ENCODE results near the gene AKAP12. TPM values are rescaled to one million over a fixed set of nuclear protein-coding genes. Genes with fewer than 3 reads are reported as not detected.
A peak's percentile ranks its signal among the peaks of the same experiment; 100 is the strongest.

The AKAP12 gene
- polyA plus RNA-seq, 2 of the 4 experiments (the other 2 are of a cell fraction): 32.1 to 192 TPM

GRCh38 chr6:151370509-151371078 is 130.8 kb downstream of the AKAP12 start:
- ChIA-PET POLR2A (no interaction called here), CTCF (interaction anchor here (0.6 to 1.5 kb wide), 7 partner anchors 10 to 478 kb away, joined by 3 to 6 read pairs (median 4); no protein-coding TSS in a partner anchor)
- peak in 1 of 2 experiments; percentile 29 for DNase-seq (ENCODE audit: low read depth in 1 of 2, low spot score in 1 of 2)
- Histone ChIP-seq H3K9me3 (no peaks in the 10 kb centered on the region), H3K4me1 (peaks cover 16% of the 10 kb centered on the region; the same call in 2 of the 3 replicates), H3K4me2 (no peak overlapping the region), H3K4me3 (no peak overlapping the region), H3K27ac (no peak overlapping the region)
- 72% methylated on average over 6 of the region's 6 CpGs for WGBS (ENCODE audit: missing lambda C conversion rate)
- ATAC-seq: peak; percentile 72 to 79
- TF ChIP-seq, protein P1, sequence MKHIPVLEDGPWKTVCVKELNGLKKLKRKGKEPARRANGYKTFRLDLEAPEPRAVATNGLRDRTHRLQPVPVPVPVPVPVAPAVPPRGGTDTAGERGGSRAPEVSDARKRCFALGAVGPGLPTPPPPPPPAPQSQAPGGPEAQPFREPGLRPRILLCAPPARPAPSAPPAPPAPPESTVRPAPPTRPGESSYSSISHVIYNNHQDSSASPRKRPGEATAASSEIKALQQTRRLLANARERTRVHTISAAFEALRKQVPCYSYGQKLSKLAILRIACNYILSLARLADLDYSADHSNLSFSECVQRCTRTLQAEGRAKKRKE (CRISPR knock-in tag; IDR thresholded peaks at IDR 0.05; ENCODE audit: low read depth): no peak
- TF ChIP-seq CTCF (IDR thresholded peaks at IDR 0.05): 0 out of 3 replicates have a peak, but pooled peaks have one; percentile 17
- no peak for FAIRE-seq

DNA sequence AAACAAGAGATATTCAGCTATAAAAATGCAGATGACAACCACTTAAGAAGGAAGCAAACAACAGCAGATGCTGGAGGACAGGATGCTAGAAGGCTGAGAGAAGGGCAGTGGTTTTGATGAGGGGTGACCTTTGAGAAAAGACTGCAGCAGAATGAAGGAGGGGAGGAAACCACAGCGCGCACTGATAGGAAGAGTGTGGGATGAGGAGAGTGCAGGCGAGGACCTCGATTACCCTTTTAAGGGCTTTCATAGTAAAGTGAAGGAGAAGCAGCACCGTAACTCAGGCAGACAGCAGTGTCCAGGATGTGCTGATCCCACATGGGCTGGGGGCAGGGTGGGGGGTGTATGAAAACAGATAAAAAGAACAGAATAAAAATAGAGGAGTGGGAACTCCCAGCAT is 132.4 kb downstream of the AKAP12 start:
- FAIRE-seq: no peak
- TF ChIP-seq TP53 (CRISPR knock-in tag; IDR thresholded peaks at IDR 0.05): no peak
- no peak for TF ChIP-seq SREBF2 (IDR thresholded peaks at IDR 0.05)
- no peak for TF ChIP-seq HEYL (CRISPR knock-in tag; IDR thresholded peaks at IDR 0.05)
- no peak for TF ChIP-seq CHD4 (IDR thresholded peaks at IDR 0.05; ENCODE audit: borderline replicate concordance)
- TF ChIP-seq HOXB13 (CRISPR knock-in tag; IDR thresholded peaks at IDR 0.05; ENCODE audit: low read depth): no peak
- TF ChIP-seq, protein P2, sequence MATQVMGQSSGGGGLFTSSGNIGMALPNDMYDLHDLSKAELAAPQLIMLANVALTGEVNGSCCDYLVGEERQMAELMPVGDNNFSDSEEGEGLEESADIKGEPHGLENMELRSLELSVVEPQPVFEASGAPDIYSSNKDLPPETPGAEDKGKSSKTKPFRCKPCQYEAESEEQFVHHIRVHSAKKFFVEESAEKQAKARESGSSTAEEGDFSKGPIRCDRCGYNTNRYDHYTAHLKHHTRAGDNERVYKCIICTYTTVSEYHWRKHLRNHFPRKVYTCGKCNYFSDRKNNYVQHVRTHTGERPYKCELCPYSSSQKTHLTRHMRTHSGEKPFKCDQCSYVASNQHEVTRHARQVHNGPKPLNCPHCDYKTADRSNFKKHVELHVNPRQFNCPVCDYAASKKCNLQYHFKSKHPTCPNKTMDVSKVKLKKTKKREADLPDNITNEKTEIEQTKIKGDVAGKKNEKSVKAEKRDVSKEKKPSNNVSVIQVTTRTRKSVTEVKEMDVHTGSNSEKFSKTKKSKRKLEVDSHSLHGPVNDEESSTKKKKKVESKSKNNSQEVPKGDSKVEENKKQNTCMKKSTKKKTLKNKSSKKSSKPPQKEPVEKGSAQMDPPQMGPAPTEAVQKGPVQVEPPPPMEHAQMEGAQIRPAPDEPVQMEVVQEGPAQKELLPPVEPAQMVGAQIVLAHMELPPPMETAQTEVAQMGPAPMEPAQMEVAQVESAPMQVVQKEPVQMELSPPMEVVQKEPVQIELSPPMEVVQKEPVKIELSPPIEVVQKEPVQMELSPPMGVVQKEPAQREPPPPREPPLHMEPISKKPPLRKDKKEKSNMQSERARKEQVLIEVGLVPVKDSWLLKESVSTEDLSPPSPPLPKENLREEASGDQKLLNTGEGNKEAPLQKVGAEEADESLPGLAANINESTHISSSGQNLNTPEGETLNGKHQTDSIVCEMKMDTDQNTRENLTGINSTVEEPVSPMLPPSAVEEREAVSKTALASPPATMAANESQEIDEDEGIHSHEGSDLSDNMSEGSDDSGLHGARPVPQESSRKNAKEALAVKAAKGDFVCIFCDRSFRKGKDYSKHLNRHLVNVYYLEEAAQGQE (IDR thresholded peaks at IDR 0.05): no peak
- TF ChIP-seq HMGXB4 (CRISPR knock-in tag; IDR thresholded peaks at IDR 0.05; ENCODE audit: borderline replicate concordance): no peak
- no peak for TF ChIP-seq HOXA7 (CRISPR knock-in tag; IDR thresholded peaks at IDR 0.05)
- no peak for TF ChIP-seq ZFP36 (IDR thresholded peaks at IDR 0.05; ENCODE audit: borderline replicate concordance, partially characterized antibody)
- no peak for TF ChIP-seq MAFK (IDR thresholded peaks at IDR 0.05; ENCODE audit: partially characterized antibody)
- TF ChIP-seq NPAS2 (CRISPR knock-in tag; IDR thresholded peaks at IDR 0.05; ENCODE audit: borderline replicate concordance): no peak
- no peak for TF ChIP-seq RFX5 (IDR thresholded peaks at IDR 0.05)
- TF ChIP-seq FOSB (CRISPR knock-in tag; IDR thresholded peaks at IDR 0.05): no peak
- no peak for TF ChIP-seq RCOR1 (IDR thresholded peaks at IDR 0.05; ENCODE audit: low read depth, low read length)
- TF ChIP-seq NFE2L2 (conservative IDR thresholded peaks at IDR 0.05; ENCODE audit: low read length): no peak
- TF ChIP-seq POLR2AphosphoS2 (conservative IDR thresholded peaks at IDR 0.05; ENCODE audit: low read length): no peak

More for the DNA sequence above, 132.4 kb downstream of the AKAP12 start:
- CTCF ChIA-PET: no interaction called here
- H3K9me3 ChIP-seq: no peaks in the 10 kb centered on the region
- no peak overlapping the region for H3K4me2 ChIP-seq
- no peak for ATAC-seq
- H3K4me3 ChIP-seq: no peak overlapping the region
- 89% methylated on average over 5 of the region's 5 CpGs for WGBS (ENCODE audit: missing lambda C conversion rate)
- H3K27ac ChIP-seq: no peak overlapping the region
- H3K4me1 ChIP-seq: peaks cover 16% of the 10 kb centered on the region; the same call in 2 of the 3 replicates
- DNase-seq (ENCODE audit: low read depth in 1 of 2, low spot score in 1 of 2): no peak
- POLR2A ChIA-PET: no interaction called here
